Measurements from ENCODE around the gene SLC22A1.

Gene SLC22A1

DNA sequence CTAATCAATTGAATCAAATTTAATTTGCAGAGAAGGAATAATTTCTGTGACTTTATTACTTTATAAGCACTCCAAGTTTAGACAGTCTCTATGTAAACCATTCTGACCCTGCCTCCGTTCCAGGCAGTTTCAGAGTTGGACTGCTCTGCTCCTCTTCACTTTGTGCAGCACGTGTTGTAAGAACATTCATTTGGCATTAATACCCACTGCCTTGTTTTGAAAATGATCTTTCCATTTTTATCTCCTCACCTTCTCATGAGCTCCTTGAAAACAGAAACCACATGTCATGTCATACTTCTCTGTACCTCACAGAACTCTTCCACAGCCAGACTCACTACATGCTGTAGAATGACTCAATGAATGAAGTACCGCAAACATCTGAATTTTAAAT is 25.5 kb downstream of the SLC22A1 start:
- Histone ChIP-seq H3K79me2 (no peaks in the 10 kb centered on the region), H3K27me3 (ENCODE audit: control insufficient read depth, insufficient read depth, low read length) (no peaks in the 10 kb centered on the region), H2AFZ (no peak overlapping the region), H3K4me2 (ENCODE audit: low read length) (no peak overlapping the region), H3K9me3 (ENCODE audit: control insufficient read depth, low read length) (no peaks in the 10 kb centered on the region), H3K4me1 (no peaks in the 10 kb centered on the region), H3K27ac (no peak overlapping the region), H3K4me3 (ENCODE audit: low read depth, low read length) (no peak overlapping the region), H3K9ac (no peak overlapping the region), H3K36me3 (ENCODE audit: control insufficient read depth, insufficient read depth, low read length) (no peaks in the 10 kb centered on the region)
- TF ChIP-seq, protein P1, sequence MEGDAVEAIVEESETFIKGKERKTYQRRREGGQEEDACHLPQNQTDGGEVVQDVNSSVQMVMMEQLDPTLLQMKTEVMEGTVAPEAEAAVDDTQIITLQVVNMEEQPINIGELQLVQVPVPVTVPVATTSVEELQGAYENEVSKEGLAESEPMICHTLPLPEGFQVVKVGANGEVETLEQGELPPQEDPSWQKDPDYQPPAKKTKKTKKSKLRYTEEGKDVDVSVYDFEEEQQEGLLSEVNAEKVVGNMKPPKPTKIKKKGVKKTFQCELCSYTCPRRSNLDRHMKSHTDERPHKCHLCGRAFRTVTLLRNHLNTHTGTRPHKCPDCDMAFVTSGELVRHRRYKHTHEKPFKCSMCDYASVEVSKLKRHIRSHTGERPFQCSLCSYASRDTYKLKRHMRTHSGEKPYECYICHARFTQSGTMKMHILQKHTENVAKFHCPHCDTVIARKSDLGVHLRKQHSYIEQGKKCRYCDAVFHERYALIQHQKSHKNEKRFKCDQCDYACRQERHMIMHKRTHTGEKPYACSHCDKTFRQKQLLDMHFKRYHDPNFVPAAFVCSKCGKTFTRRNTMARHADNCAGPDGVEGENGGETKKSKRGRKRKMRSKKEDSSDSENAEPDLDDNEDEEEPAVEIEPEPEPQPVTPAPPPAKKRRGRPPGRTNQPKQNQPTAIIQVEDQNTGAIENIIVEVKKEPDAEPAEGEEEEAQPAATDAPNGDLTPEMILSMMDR (IDR thresholded peaks at IDR 0.05) = no peak

DNA sequence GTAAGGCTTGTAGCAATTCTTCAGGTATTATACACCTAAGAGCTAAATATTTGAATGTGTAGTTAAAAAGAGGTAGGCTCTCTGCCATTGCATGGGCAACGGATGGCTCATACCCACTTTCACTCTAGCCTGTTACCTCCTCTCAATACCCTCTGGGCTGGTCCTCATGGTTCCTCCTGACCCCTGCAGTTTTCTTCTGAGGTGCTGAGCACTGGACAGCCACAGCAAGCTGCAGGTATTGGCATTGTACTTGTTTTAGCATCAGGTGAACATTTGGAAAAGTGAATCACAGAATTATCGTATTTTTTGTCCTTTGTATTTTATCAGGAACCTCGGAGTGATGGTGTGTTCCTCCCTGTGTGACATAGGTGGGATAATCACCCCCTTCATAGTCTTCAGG is 32.9 kb downstream of the SLC22A1 start:
- Histone ChIP-seq H3K9me3 (ENCODE audit: control insufficient read depth, low read length) (no peaks in the 10 kb centered on the region), H3K27me3 (ENCODE audit: control insufficient read depth, insufficient read depth, low read length) (no peaks in the 10 kb centered on the region), H3K4me2 (ENCODE audit: low read length) (no peak overlapping the region), H3K27ac (no peak overlapping the region), H3K4me3 (ENCODE audit: low read depth, low read length) (no peak overlapping the region), H3K36me3 (ENCODE audit: control insufficient read depth, insufficient read depth, low read length) (no peaks in the 10 kb centered on the region), H3K79me2 (no peaks in the 10 kb centered on the region), H2AFZ (no peak overlapping the region), H3K9ac (no peak overlapping the region), H3K4me1 (no peaks in the 10 kb centered on the region)
- TF ChIP-seq, protein P1 (IDR thresholded peaks at IDR 0.05) = no peak

DNA sequence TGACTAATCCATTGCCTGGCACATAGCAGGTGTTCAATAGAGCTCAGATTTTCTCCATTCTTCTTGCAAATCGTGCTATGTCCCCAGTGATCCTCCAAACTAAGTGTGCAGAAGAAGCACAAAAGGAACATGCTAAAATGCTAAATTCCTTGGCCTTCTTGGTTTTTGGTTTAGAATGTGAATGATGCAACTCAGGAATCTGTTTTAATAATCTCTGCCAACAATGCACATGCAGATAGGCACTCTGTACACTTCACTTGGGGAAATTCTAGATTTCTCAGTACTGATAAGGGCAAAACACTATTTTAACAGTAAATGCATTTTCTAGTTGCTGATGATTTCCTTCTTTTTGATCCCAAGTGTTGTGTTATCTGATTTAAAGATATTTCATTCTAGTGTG is 35.2 kb downstream of the SLC22A1 start:
- Histone ChIP-seq H3K27me3 (ENCODE audit: control insufficient read depth, insufficient read depth, low read length) (no peaks in the 10 kb centered on the region), H3K36me3 (ENCODE audit: control insufficient read depth, insufficient read depth, low read length) (no peaks in the 10 kb centered on the region), H3K27ac (no peak overlapping the region), H3K79me2 (no peaks in the 10 kb centered on the region), H3K4me2 (ENCODE audit: low read length) (no peak overlapping the region), H2AFZ (no peak overlapping the region), H3K4me3 (ENCODE audit: low read depth, low read length) (no peak overlapping the region), H3K9me3 (ENCODE audit: control insufficient read depth, low read length) (no peaks in the 10 kb centered on the region), H3K9ac (no peak overlapping the region), H3K4me1 (no peaks in the 10 kb centered on the region)
- TF ChIP-seq, protein P1 (IDR thresholded peaks at IDR 0.05) = no peak

DNA sequence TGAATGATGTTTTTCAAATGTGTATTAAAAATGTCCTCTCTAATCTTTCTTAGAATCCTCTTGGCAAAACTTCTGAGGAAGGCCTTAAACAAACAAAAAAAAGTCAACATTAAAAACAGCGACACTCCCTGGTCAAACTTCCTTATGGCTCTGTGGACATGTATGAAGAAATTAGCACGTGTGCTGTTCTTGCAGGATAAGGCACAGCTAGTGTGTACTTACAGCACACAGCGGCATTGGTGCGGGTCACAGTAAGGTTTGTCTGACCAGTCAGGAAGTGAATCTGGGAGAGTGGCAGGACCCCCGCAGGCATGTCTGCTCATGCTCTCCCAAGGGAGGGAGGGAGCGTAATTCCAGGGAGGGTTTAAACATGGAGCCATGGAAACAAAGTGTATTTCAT is 38.8 kb downstream of the SLC22A1 start:
- H3K36me3 ChIP-seq (ENCODE audit: control insufficient read depth, insufficient read depth, low read length) = no peaks in the 10 kb centered on the region
- TF ChIP-seq, protein P1 (IDR thresholded peaks at IDR 0.05) = no peak
- H3K4me3 ChIP-seq (ENCODE audit: low read depth, low read length) = no peak overlapping the region
- H3K4me1 ChIP-seq = no peaks in the 10 kb centered on the region
- H3K4me2 ChIP-seq (ENCODE audit: low read length) = no peak overlapping the region
- no peaks in the 10 kb centered on the region for H3K9me3 ChIP-seq (ENCODE audit: control insufficient read depth, low read length)
- H3K79me2 ChIP-seq = no peaks in the 10 kb centered on the region
- no peak overlapping the region for H3K27ac ChIP-seq
- H3K27me3 ChIP-seq (ENCODE audit: control insufficient read depth, insufficient read depth, low read length) = no peaks in the 10 kb centered on the region
- no peak overlapping the region for H2AFZ ChIP-seq
- no peak overlapping the region for H3K9ac ChIP-seq

DNA sequence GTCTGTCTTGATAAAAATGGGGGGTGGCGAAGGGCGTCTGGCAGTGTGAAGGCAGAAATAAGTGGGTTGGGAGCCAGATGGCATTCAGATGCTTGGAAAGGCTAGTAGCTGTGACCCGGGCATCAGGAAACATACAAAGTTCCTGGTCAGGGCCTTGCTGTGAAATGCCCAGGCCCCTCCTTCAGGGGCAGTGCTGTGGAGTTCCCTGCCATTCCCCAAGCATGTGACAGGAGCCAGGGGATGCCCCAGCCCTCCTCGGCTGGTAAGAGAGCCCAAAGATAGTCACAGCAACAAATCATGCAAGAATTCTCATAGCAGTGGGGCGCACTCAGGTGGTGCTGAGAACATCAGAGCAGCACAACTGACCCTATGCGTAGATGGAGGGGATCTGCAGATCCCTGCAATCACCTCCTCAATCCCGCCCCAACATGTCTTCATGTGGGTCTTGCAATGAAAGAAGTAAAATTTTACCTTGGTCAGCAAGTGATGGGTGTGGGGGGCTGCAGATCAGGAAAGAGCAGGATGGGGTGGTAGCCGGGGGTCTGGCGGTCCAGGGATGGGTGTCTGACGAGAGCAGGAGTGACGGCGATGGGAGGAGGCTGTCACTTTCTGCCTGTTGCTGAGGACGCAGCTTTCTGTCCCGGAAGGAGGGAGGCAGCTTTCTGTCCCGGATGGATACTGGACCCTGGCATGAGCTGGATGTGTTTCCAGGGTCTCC is 39.5 kb downstream of the SLC22A1 start:
- TF ChIP-seq, protein P1 (IDR thresholded peaks at IDR 0.05) = no peak

More for the DNA sequence above, 39.5 kb downstream of the SLC22A1 start:
- Histone ChIP-seq H2AFZ (no peak overlapping the region), H3K4me1 (no peaks in the 10 kb centered on the region), H3K4me2 (ENCODE audit: low read length) (no peak overlapping the region), H3K27ac (no peak overlapping the region), H3K9me3 (ENCODE audit: control insufficient read depth, low read length) (no peaks in the 10 kb centered on the region), H3K4me3 (ENCODE audit: low read depth, low read length) (no peak overlapping the region), H3K36me3 (ENCODE audit: control insufficient read depth, insufficient read depth, low read length) (no peaks in the 10 kb centered on the region), H3K9ac (no peak overlapping the region), H3K27me3 (ENCODE audit: control insufficient read depth, insufficient read depth, low read length) (no peaks in the 10 kb centered on the region), H3K79me2 (no peaks in the 10 kb centered on the region)
